H9 (cell line): ENCODE measurements around the gene NAIF1. TPM values are rescaled to one million over a fixed set of nuclear protein-coding genes. Genes with fewer than 3 reads are reported as not detected.
A peak's percentile ranks its signal among the peaks of the same experiment; 100 is the strongest.

Experiments used
- DNase-seq: peaks from one replicate; pipeline ENCODE4 v3.0.0-alpha.2; 2017
- H2AFZ ChIP-seq: one replicate; pipeline ENCODE4 v1.6.1; 2013; ENCODE audit warnings: mild to moderate bottlenecking, low read length, control low read depth, moderate library complexity
- H2AK5ac ChIP-seq: 2 replicates; pipeline ENCODE4 v1.6.1; 2013; ENCODE audit warnings: low read length, control low read depth, mixed read lengths; ENCODE audit not compliant: insufficient read length
- H2BK120ac ChIP-seq: one replicate; pipeline ENCODE4 v1.6.1; 2013; ENCODE audit warnings: low read depth, mild to moderate bottlenecking, low read length, control low read depth, inconsistent platforms; ENCODE audit not compliant: poor library complexity, severe bottlenecking
- H2BK12ac ChIP-seq: 2 replicates; pipeline ENCODE4 v1.6.1; 2013; ENCODE audit warnings: low read length, control low read depth, mixed read lengths, low read depth; ENCODE audit not compliant: insufficient read length
- H2BK15ac ChIP-seq: 2 replicates; pipeline ENCODE4 v1.6.1; 2013; ENCODE audit warnings: low read depth, low read length, control low read depth
- H2BK20ac ChIP-seq: one replicate; pipeline ENCODE4 v1.6.1; 2013; ENCODE audit warnings: low read depth, mild to moderate bottlenecking, low read length, control low read depth, inconsistent platforms; ENCODE audit not compliant: poor library complexity, severe bottlenecking
- H2BK5ac ChIP-seq: 2 replicates; pipeline ENCODE4 v1.6.1; 2013; ENCODE audit warnings: low read length, control low read depth, mixed read lengths; ENCODE audit not compliant: insufficient read length
- H3K14ac ChIP-seq: 2 replicates; pipeline ENCODE4 v1.6.1; 2013; ENCODE audit warnings: low read length, control low read depth; ENCODE audit not compliant: insufficient read depth
- H3K18ac ChIP-seq: 2 replicates; pipeline ENCODE4 v1.6.1; 2013; ENCODE audit warnings: low read depth, mild to moderate bottlenecking, mixed read lengths, low read length, control low read depth; ENCODE audit not compliant: insufficient read length
- H3K23ac ChIP-seq: 2 replicates; pipeline ENCODE4 v1.6.1; 2013; ENCODE audit warnings: low read length, control low read depth, mixed read lengths, low read depth; ENCODE audit not compliant: insufficient read length
- H3K23me2 ChIP-seq: 2 replicates; pipeline ENCODE4 v1.6.1; 2013; ENCODE audit warnings: low read depth, mild to moderate bottlenecking, mixed read lengths, low read length, control low read depth; ENCODE audit not compliant: insufficient read length, poor library complexity, severe bottlenecking
- H3K27ac ChIP-seq: 2 replicates; pipeline ENCODE4 v1.5.1; 2013; ENCODE audit warnings: low read length, control low read depth, mixed read lengths, low read depth; ENCODE audit not compliant: insufficient read length
- H3K27me3 ChIP-seq: 2 replicates; pipeline ENCODE4 v1.6.1; 2013; ENCODE audit warnings: low read length, control low read depth, inconsistent platforms; ENCODE audit not compliant: insufficient read depth
- H3K4ac ChIP-seq: 2 replicates; pipeline ENCODE4 v1.6.1; 2013; ENCODE audit warnings: low read depth, mild to moderate bottlenecking, control low read depth, inconsistent platforms, low read length, moderate library complexity
- H3K4me1 ChIP-seq: 2 replicates; pipeline ENCODE4 v1.6.1; 2013; ENCODE audit warnings: low read length, control low read depth, inconsistent platforms; ENCODE audit not compliant: insufficient read depth
- H3K4me2 ChIP-seq: 2 replicates; pipeline ENCODE4 v1.6.1; 2013; ENCODE audit warnings: low read length, control low read depth, mixed read lengths; ENCODE audit not compliant: insufficient read length, insufficient read depth
- H3K56ac ChIP-seq: 2 replicates; pipeline ENCODE4 v1.6.1; 2013; ENCODE audit warnings: low read depth, mild to moderate bottlenecking, mixed read lengths, low read length, control low read depth; ENCODE audit not compliant: insufficient read length
- H3K79me1 ChIP-seq: 2 replicates; pipeline ENCODE4 v1.6.1; 2013; ENCODE audit warnings: low read depth, mild to moderate bottlenecking, moderate library complexity, low read length, control low read depth, inconsistent platforms; ENCODE audit not compliant: insufficient read depth, poor library complexity, severe bottlenecking
- H3K79me2 ChIP-seq: 2 replicates; pipeline ENCODE4 v1.6.1; 2013; ENCODE audit warnings: low read length, control low read depth, inconsistent platforms; ENCODE audit not compliant: insufficient read depth
- H3K9ac ChIP-seq: 2 replicates; pipeline ENCODE4 v1.6.1; 2013; ENCODE audit warnings: low read length, control low read depth, mixed read lengths; ENCODE audit not compliant: insufficient read length; ENCODE audit errors: extremely low read depth
- H3K9me3 ChIP-seq: one replicate; pipeline ENCODE4 v1.6.1; 2013; ENCODE audit warnings: low read depth, low read length, inconsistent platforms; ENCODE audit not compliant: control insufficient read depth
- H3T11ph ChIP-seq: one replicate; pipeline ENCODE4 v1.6.1; 2013; ENCODE audit warnings: mild to moderate bottlenecking, low read length, control low read depth, inconsistent platforms
- H4K20me1 ChIP-seq: one replicate; pipeline ENCODE4 v1.6.1; 2013; ENCODE audit not compliant: control insufficient read depth, insufficient read length, insufficient read depth
- H4K5ac ChIP-seq: 2 replicates; pipeline ENCODE4 v1.6.1; 2013; ENCODE audit warnings: low read depth, mild to moderate bottlenecking, mixed read lengths, low read length, control low read depth; ENCODE audit not compliant: insufficient read length
- H4K8ac ChIP-seq: replicated peaks from 2 replicates; pipeline ENCODE4 v1.6.1; 2013; ENCODE audit warnings: low read length, control low read depth, mixed read lengths, low read depth; ENCODE audit not compliant: insufficient read length
- H4K91ac ChIP-seq: 2 replicates; pipeline ENCODE4 v1.6.1; 2013; ENCODE audit warnings: low read depth, mild to moderate bottlenecking, moderate library complexity, mixed read lengths, low read length, control low read depth; ENCODE audit not compliant: insufficient read length
- H3K27ac Mint-ChIP-seq, 3 experiments: 2 replicates in 2 of 3; 3 replicates in 1 of 3; pipeline ENCODE4 v1.8.0; 2020 to 2021; ENCODE audit warnings: mixed read lengths in 3 of 3, mild to moderate bottlenecking in 1 of 3, moderate library complexity in 1 of 3
- H3K27me3 Mint-ChIP-seq: 2 replicates; pipeline ENCODE4 v1.8.0; 2021; ENCODE audit warnings: low read depth, mild to moderate bottlenecking, moderate library complexity, mixed read lengths
- H3K36me3 Mint-ChIP-seq, 3 experiments: 2 replicates in 2 of 3; 3 replicates in 1 of 3; pipeline ENCODE4 v1.8.0; 2020 to 2021; ENCODE audit warnings: low read depth in 3 of 3, mixed read lengths in 3 of 3; ENCODE audit not compliant: insufficient read depth in 1 of 3
- H3K4me1 Mint-ChIP-seq, 2 experiments: 2 replicates each; pipeline ENCODE4 v1.8.0; 2020; ENCODE audit warnings: mixed read lengths in 2 of 2
- H3K4me3 Mint-ChIP-seq, 2 experiments: 2 replicates in 1 of 2; 3 replicates in 1 of 2; pipeline ENCODE4 v1.8.0; 2020 to 2021; ENCODE audit warnings: mild to moderate bottlenecking in 2 of 2, mixed read lengths in 2 of 2, moderate library complexity in 1 of 2
- H3K9me3 Mint-ChIP-seq, 2 experiments: 2 replicates in 1 of 2; 3 replicates in 1 of 2; pipeline ENCODE4 v1.8.0; 2020; ENCODE audit warnings: mild to moderate bottlenecking in 2 of 2, mixed read lengths in 2 of 2, moderate library complexity in 1 of 2
- WGBS: extraction: QIAGEN DNeasy Blood & Tissue Kit; methylation state at CpG from one replicate; pipeline ENCODE4 v1.1.7; 2013; ENCODE audit warnings: missing lambda C conversion rate, low lambda C conversion rate, mixed read lengths; ENCODE audit not compliant: insufficient read length; ENCODE audit errors: extremely low coverage; 5-methylcytosine and 5-hydroxymethylcytosine counted together
- total RNA-seq: library from RNA; stranded (reverse); gene quantifications from 2 replicates; pipeline ENCODE4 v1.2.1, GENCODE V29; 2021
- TF ChIP-seq, protein P1 (sequence below): fragments of 200-600 bp; sonication (generic); conservative IDR thresholded peaks from 3 replicates; pipeline ENCODE4 v1.8.0; 2021; ENCODE audit warnings: antibody characterized with exemption, mild to moderate bottlenecking

Gene NAIF1
- total RNA-seq, 1 experiment from 2014 or later = 6.3 TPM

DNA sequence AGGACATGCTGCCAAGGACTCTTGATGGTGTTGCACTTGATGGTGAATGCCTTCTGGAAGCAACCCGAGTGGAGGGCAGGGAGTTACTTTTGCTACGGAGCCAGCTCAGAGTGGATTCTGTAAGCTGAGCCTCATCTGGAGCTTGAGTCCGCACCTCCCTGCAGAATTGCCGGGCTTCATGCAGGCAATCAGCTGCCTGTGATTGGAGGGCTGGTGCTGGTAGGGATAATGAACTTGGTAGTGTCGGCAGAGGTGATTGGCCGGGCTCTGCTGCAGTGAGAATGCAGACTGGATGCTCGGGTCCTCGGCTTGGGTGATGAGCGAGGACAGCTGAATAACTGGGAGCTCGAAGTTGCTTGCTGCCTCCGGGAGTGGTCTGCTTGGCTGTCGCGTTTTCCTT lies 24.0 kb upstream of the NAIF1 start:
- no peak overlapping the region for H3K4me2 ChIP-seq
- no peaks in the 10 kb centered on the region; the same call in 1 of the 2 replicates for H3K79me2 ChIP-seq

More for the DNA sequence above, 24.0 kb upstream of the NAIF1 start:
- no peak overlapping the region for H3K18ac ChIP-seq
- peaks cover 8% of the 10 kb centered on the region for H3K79me1 ChIP-seq
- peak overlapping the region; percentile 53 to 68 (median 57); a peak in 4 of 7 replicates for H3K27ac Mint-ChIP-seq
- H4K8ac ChIP-seq = no peak overlapping the region
- H3K9ac ChIP-seq = no peak overlapping the region
- H2AFZ ChIP-seq = no peak overlapping the region
- H3K14ac ChIP-seq = no peak overlapping the region; the same call in 1 of the 2 replicates
- no peaks in the 10 kb centered on the region for H3K23me2 ChIP-seq
- no peak overlapping the region for H3K27ac ChIP-seq
- no peaks in the 10 kb centered on the region for H3K27me3 Mint-ChIP-seq
- H2BK20ac ChIP-seq = no peak overlapping the region
- H3T11ph ChIP-seq = no peak overlapping the region
- peak overlapping the region in 1 of 2 experiments; percentile 40; a peak in 4 of 5 replicates for H3K4me3 Mint-ChIP-seq
- no peak overlapping the region for H2BK12ac ChIP-seq
- no peak overlapping the region for H3K56ac ChIP-seq
- H3K9me3 Mint-ChIP-seq = no peaks in the 10 kb centered on the region
- H4K91ac ChIP-seq = no peak overlapping the region
- no peak overlapping the region for H3K4ac ChIP-seq
- H4K20me1 ChIP-seq = no peaks in the 10 kb centered on the region
- no CpG with 5 or more reads among the region's 13 CpGs for WGBS
- no peak overlapping the region for H2BK15ac ChIP-seq
- H2BK120ac ChIP-seq = no peak overlapping the region
- no peaks in the 10 kb centered on the region for H3K9me3 ChIP-seq
- H3K27me3 ChIP-seq = no peaks in the 10 kb centered on the region
- peaks cover 16 to 22% of the 10 kb centered on the region in 2 experiments for H3K4me1 Mint-ChIP-seq
- H3K23ac ChIP-seq = no peak overlapping the region
- peak; percentile 91 for DNase-seq
- no peaks in the 10 kb centered on the region for H3K4me1 ChIP-seq
- H2AK5ac ChIP-seq = no peak overlapping the region
- no peak overlapping the region for H4K5ac ChIP-seq
- no peak overlapping the region for H2BK5ac ChIP-seq
- TF ChIP-seq, protein P1, sequence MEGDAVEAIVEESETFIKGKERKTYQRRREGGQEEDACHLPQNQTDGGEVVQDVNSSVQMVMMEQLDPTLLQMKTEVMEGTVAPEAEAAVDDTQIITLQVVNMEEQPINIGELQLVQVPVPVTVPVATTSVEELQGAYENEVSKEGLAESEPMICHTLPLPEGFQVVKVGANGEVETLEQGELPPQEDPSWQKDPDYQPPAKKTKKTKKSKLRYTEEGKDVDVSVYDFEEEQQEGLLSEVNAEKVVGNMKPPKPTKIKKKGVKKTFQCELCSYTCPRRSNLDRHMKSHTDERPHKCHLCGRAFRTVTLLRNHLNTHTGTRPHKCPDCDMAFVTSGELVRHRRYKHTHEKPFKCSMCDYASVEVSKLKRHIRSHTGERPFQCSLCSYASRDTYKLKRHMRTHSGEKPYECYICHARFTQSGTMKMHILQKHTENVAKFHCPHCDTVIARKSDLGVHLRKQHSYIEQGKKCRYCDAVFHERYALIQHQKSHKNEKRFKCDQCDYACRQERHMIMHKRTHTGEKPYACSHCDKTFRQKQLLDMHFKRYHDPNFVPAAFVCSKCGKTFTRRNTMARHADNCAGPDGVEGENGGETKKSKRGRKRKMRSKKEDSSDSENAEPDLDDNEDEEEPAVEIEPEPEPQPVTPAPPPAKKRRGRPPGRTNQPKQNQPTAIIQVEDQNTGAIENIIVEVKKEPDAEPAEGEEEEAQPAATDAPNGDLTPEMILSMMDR = no peak
- peaks cover 0 to 3% (median 0%) of the 10 kb centered on the region in 3 experiments; a peak in 2 of 7 replicates for H3K36me3 Mint-ChIP-seq
